DMS 273 (cell line): ENCODE measurements around the gene CHAT.
A peak's percentile ranks its signal among the peaks of the same experiment; 100 is the strongest.

Experiments used
- DNase-seq: peaks from one replicate; lab custom pipeline; 2025; ENCODE audit not compliant: unreplicated experiment; lab: John Stamatoyannopoulos, UW

CHAT gene

GRCh38 chr10:49627644-49628247 is 13.9 kb downstream of the CHAT start:
- DNase-seq: no peak

DNA sequence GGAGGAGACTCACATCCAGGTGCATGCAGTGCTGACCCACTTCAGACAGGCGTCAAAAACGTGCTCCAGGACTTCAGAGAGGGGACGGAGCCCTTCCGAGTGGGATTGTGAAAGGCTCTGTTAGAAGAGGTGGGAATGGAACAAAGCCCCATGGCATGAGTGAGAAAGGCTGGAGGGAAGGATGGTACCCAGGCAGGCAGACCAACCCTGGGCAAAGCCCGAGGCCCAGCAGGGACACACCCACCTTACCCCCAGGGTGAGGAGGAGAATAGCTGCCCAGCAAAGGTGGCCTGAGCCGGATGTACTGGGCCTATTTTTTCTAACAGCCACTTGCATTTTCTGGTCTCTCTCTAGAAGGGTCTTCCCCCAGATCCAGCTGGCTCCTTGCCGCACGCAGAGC is 14.8 kb downstream of the CHAT start:
- DNase-seq: no peak

DNA sequence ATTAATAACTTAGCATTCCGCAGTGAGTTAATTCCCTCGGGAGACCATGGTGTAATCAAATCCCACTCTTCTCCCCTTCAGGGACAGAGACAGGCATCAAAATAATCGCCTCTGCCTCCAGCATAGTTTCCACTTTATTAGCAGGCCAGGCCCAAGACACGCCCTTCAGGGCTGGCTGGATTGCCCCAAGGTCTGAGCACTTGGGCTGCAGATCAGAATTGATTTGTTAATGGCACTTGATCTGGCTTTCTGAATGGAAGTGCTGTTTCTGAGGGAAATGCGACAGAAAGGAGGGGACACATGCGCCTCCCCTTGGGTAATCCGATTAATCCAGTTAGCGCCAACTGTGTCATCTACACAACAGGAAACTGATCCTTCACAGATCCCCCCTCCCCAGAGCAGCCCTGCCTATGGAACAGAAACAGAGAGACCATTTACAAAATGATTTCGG is 15.6 kb downstream of the CHAT start:
- DNase-seq: no peak

DNA sequence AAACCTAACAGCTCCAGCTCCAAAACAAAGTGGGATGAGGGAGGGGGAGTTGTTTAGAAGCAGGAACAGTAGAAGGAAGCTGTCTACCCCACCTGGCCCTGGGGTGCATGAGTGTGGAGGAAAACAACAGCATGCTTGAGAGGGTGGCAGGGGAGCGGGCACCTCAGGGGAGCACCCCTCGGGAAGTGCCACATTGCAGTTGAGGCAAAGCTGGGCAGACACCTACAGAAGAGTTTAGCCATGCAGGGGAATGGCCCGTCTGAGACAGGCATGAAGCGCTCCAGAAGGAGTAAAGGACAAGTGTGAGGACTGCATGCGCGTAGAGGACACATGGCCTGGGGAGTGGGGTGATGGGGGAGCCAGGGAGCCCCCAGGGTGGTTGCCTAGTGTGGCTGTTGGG is 18.1 kb downstream of the CHAT start:
- DNase-seq: no peak

- DNase-seq: peak; percentile 37
Observed at GRCh38 chr10:49632406-49633317, 18.8 kb downstream of the CHAT start.

GRCh38 chr10:49633327-49634068 is 19.7 kb downstream of the CHAT start:
- DNase-seq: peak; percentile 83

DNA sequence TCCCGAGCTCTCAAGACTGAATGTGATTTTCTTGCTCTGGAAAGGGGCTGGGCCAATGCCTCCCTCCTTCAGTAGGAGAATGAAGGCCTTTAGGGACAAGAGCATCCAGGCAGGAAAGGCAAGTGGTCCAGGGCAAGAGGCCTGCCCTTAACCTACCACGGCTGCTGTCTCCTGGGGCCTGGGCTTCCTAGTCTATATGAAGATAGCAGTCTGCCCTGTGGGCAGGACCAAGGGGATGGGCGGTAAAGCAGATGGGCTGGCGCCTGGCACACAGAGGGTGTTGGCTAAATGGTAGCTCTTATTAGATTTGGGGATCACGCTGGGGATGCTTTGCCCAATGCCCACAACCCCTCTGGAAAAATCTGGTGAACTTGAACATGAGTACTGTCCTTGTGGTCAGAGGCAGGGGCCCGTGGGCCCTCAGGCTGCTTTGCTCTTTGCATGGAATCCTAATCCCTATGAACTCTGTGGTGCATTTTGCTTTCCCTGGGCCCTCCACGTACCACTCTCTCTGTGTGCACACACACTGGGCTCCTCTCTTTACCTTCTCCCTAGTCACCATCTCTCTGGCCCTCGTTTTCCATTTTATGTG is 20.3 kb downstream of the CHAT start:
- no peak for DNase-seq

DNA sequence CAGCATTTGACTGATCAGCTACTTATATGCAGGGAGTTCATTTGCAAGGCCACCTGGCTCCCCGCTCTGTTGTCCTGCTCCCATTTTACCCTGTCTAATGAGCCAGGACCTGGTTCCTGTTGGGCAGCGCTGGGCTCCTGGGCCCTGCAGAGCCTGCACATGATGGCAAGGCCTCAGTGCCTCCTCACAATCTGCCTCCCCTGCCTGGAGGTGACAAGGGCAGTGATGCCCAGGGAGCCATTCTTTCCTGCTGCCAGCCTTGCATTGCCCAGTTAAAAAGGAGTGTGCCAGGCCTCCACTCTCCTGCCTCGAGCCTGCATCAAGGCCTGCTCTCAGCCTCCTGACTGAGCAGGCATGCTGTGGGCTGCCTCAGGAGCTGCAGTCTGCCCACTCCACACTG is 28.5 kb downstream of the CHAT start:
- no peak for DNase-seq

DNA sequence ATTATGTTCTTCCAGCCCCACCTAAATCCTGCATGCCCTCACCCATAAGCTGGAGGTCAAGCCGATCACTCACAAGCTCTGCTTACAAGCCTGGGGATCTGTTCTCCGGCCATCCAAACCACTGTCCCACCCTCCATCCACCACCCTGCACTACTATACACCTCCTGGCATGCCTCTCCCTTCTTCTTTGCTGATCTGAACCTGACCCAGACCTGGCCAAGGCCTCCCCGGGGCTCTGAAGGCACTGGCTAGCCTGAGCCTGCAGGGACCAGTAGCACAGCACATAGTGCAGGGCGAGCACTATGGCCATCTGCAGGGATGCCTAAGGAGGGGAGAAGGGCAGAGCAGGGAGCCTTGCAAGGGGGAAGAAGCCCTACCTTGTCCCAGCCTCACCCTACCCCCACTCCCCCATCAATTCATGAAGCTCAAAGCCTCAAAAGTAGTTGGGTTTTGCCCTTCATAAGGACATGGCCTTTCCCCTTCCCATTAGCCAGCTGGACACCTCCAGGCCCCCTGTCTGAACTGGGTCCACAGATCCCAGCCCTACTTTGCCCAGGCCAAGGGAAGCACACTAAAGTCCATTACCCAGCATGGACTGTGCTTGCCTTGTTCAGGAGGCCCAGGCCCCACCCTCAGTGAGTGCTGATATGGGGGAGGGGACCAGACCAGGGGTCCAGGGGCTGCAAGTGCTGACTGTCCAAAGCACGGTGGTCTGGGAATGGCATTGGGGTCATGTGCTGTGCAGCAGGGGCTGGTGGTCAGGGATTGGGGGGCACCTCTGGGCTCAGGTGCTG is 29.6 kb downstream of the CHAT start:
- DNase-seq: no peak

- DNase-seq: no peak
Observed at GRCh38 chr10:49644035-49644646, 30.3 kb downstream of the CHAT start.

GRCh38 chr10:49645417-49645816 is 31.6 kb downstream of the CHAT start:
- DNase-seq: no peak

DNA sequence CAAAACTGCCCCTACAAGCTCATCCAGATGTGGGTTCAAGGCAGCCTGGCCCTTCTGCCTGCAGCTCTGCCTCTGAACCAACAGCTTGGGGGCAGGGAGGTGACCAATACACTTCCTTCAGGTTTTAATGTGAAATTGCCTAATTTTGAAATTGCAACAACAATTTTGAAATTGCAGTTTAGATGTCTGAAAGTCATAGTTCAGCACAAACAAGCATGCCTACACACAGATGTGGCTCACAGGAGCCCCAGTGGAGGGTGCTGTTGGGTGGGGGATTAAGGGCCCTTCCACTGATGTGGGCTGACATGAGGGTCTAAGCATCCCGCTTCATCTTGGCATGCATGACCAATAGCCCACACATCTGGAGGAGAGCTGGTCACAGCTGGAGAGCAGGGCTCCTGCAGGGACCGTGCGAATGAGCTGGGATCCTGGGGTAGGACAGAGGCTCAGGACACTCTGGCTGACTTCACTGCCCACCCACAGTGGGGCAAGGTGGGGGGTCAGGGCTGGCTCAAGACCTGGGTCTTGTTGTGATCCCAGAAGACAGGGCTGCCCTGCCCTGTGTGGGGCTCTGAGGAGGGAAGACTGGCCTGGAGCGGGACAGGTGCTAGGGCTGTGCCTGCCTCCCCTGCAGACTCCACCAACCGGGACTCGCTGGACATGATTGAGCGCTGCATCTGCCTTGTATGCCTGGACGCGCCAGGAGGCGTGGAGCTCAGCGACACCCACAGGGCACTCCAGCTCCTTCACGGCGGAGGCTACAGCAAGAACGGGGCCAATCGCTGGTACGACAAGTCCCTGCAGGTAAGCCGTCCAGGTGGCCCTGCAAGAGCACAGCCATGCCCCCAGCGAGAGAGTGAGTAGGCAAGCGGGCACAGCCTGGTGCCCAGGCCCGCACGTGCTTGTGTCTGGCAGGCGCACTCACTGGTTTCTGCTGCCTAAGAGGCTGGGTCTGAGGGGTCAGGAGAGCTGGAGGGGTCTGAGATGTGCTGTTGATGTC is 32.3 kb downstream of the CHAT start:
- DNase-seq: no peak

- no peak for DNase-seq
Observed at GRCh38 chr10:49647554-49647953, 33.7 kb downstream of the CHAT start.

DNA sequence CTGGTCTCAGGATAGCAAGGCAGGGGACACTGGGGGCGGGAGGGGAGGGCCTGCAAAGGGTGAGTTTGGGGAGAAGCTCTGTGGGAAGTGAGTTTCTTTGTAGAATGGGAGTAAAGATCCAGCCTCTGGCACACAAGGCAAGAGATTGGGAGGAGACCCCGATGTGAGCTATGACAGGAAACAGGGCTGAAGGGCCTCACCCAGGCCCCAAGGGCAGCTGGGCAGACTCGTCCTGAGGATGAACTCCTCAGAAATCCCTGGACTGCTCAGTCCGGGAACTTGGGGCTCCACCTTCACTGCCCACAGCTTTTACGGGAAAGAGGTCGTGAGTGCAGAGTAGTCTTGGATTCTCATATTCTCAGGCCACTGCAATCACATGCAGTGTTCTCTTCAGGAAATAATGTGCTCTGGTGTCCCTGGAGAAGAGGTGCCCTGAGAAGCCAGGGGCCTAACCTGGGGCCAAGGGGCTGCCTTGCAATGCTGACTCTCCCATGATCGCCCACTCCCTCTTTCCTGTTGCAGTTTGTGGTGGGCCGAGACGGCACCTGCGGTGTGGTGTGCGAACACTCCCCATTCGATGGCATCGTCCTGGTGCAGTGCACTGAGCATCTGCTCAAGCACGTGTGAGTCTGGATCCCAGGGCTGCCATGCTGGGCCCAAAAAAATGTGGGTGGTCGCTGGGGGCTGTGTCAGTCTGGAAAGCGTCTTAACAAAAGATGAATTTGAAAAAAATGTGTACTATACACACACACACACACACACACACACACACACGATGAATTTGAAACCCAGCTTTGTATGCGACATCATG is 34.4 kb downstream of the CHAT start:
- no peak for DNase-seq

DNA sequence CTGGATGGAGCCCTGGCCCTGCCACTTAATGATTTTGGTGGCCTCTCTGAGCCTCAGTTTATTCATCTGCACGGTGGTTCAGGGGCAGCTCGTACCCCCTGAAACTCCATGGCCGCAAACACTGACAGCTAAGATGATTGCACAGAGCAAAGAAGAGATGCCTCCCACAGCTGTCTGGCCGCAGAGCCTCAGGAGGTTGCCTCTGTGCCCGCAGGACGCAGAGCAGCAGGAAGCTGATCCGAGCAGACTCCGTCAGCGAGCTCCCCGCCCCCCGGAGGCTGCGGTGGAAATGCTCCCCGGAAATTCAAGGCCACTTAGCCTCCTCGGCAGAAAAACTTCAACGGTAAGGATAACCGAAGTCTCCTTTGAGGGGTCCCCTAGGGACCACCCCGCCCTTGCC is 35.5 kb downstream of the CHAT start:
- no peak for DNase-seq

DNA sequence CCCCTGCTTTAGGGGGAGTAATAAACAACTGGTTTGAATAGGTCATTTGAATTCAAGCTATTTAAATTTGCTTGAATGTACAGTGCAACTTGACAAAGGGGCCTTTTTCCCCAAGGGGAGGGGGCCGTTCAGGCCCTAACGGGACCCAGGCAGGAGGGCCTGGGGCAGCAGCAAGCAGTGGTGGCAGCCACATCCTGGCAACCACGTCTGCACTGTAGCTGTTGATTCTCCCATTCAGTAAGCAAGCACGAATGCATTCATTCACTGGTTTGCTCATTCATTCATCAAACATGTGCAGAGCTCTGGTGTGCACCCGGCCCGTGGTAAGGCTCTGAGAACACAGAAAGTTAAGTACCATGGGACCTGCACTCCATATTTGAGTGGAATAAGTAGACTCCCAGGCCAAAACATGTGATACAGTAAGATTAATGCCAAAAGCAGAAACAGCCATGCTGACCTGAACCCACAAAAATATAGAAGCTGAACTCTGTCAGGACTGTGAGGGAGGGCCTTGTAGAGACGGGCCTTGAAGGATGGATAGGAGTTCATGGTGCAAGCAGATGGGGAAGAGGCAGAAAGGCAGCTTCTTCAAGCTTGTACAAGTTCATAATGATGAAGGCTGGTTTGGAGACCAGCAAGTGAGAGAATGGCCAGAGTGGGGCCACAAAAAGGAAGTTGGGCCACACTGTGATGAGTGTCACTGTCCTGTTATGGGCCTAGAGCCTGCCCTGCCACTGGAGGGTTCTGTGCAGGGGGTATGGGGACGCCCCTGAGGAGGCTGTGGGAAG is 36.3 kb downstream of the CHAT start:
- DNase-seq: no peak

GRCh38 chr10:49650724-49651034 is 36.8 kb downstream of the CHAT start:
- DNase-seq: no peak
